GM23338 (cell line): ENCODE measurements around the gene ZNF334. TPM values are rescaled to one million over a fixed set of nuclear protein-coding genes. Genes with fewer than 3 reads are reported as not detected.

Experiments used
- ATAC-seq: fragments of 200-7000 bp; cut with Tn5 transposase; 3 replicates; pipeline ENCODE4 v1.9.1; 2020
- DNase-seq: peaks from one replicate; pipeline ENCODE4 v3.0.0-alpha.2; 2015; ENCODE audit warnings: low spot score
- H2AFZ ChIP-seq: fragments of 200-600 bp; sonication (generic); 2 replicates; pipeline ENCODE4 v1.8.0; 2016; ENCODE audit warnings: antibody characterized with exemption, mild to moderate bottlenecking, moderate library complexity
- H3F3A ChIP-seq: fragments of 200-600 bp; sonication (generic); replicated peaks from 2 replicates; pipeline ENCODE4 v1.8.0; 2017; ENCODE audit warnings: antibody characterized with exemption, mixed run types, low read depth
- H3K27ac ChIP-seq: fragments of 200-600 bp; sonication (generic); 2 replicates; pipeline ENCODE4 v1.6.1; 2016; ENCODE audit warnings: low read depth
- H3K27me3 ChIP-seq: fragments of 200-600 bp; sonication (generic); 2 replicates; pipeline ENCODE4 v1.8.0; 2016; ENCODE audit warnings: mild to moderate bottlenecking, mixed run types, moderate library complexity; ENCODE audit not compliant: insufficient read depth
- H3K36me3 ChIP-seq: fragments of 200-600 bp; sonication (generic); 2 replicates; pipeline ENCODE4 v1.8.0; 2016; ENCODE audit warnings: mild to moderate bottlenecking; ENCODE audit not compliant: insufficient read depth
- H3K4me1 ChIP-seq: fragments of 200-600 bp; sonication (generic); 2 replicates; pipeline ENCODE4 v1.8.0; 2016; ENCODE audit warnings: mild to moderate bottlenecking, moderate library complexity; ENCODE audit not compliant: insufficient read depth
- H3K4me2 ChIP-seq: fragments of 200-600 bp; sonication (generic); 2 replicates; pipeline ENCODE4 v1.7.1; 2017; ENCODE audit warnings: mixed run types
- H3K4me3 ChIP-seq: fragments of 200-600 bp; sonication (generic); 2 replicates; pipeline ENCODE4 v1.6.1; 2016; ENCODE audit warnings: mixed run types
- H3K79me2 ChIP-seq: fragments of 200-600 bp; sonication (generic); replicated peaks from 2 replicates; pipeline ENCODE4 v1.8.0; 2017; ENCODE audit warnings: mild to moderate bottlenecking; ENCODE audit not compliant: insufficient read depth
- H3K9me2 ChIP-seq: fragments of 200-600 bp; sonication (generic); 2 replicates; pipeline ENCODE4 v1.8.0; 2017; ENCODE audit not compliant: insufficient read depth
- H4K20me1 ChIP-seq: fragments of 200-600 bp; sonication (generic); replicated peaks from 2 replicates; pipeline ENCODE4 v1.8.0; 2017; ENCODE audit warnings: mild to moderate bottlenecking; ENCODE audit not compliant: insufficient read depth
- H3K27ac Mint-ChIP-seq: 2 replicates; pipeline ENCODE4 v1.8.0; 2020; ENCODE audit warnings: inconsistent platforms, mild to moderate bottlenecking, moderate library complexity, mixed read lengths
- H3K27me3 Mint-ChIP-seq: 3 replicates; pipeline ENCODE4 v1.8.0; 2022; ENCODE audit warnings: low read depth, mild to moderate bottlenecking, moderate library complexity, mixed read lengths, inconsistent platforms; ENCODE audit not compliant: insufficient read depth, poor library complexity
- H3K36me3 Mint-ChIP-seq: 3 replicates; pipeline ENCODE4 v1.8.0; 2021; ENCODE audit warnings: low read depth, mild to moderate bottlenecking, inconsistent platforms, moderate library complexity, mixed read lengths
- H3K4me1 Mint-ChIP-seq: 3 replicates; pipeline ENCODE4 v1.8.0; 2020; ENCODE audit warnings: mild to moderate bottlenecking, inconsistent platforms, mixed read lengths
- H3K4me3 Mint-ChIP-seq: 3 replicates; pipeline ENCODE4 v1.8.0; 2021; ENCODE audit warnings: moderate library complexity, mild to moderate bottlenecking, inconsistent platforms, mixed read lengths
- H3K9me3 Mint-ChIP-seq: 3 replicates; pipeline ENCODE4 v1.8.0; 2020; ENCODE audit warnings: moderate library complexity, mild to moderate bottlenecking, inconsistent platforms, mixed read lengths
- EZH2phosphoT487 ChIP-seq: fragments of 200-600 bp; sonication (generic); IDR thresholded peaks from one replicate; pipeline ENCODE4 v1.8.1; 2018; ENCODE audit warnings: antibody characterized with exemption; ENCODE audit not compliant: unreplicated experiment
- REST ChIP-seq: IDR thresholded peaks from one replicate; pipeline ENCODE4 v1.6.1; 2018; ENCODE audit warnings: antibody characterized with exemption; ENCODE audit not compliant: unreplicated experiment
- polyA plus RNA-seq: library from polyadenylated mRNA; unstranded; fragments of >200 nt; fragmentation: Nextera tagmentation; extraction: Ambion mirVana; gene quantifications from 2 replicates; pipeline ENCODE4 v1.2.1, GENCODE V29; 2016
- total RNA-seq: library from RNA; depleted of rRNA; stranded (reverse); fragments of >200 nt; shearing (Covaris generic); gene quantifications from 2 replicates; pipeline ENCODE4 v1.2.3, GENCODE V29; 2014; rRNA removed
- TF ChIP-seq, protein P1 (sequence below), 2 experiments: fragments of 200-600 bp in 1 of 2; sonication (generic) in 1 of 2; conservative IDR thresholded peaks; 2 replicates each; pipeline versions ENCODE4 v1.5.1 to v1.6.1; 2016 to 2017; ENCODE audit warnings: antibody characterized with exemption in 2 of 2, low read depth in 2 of 2, mild to moderate bottlenecking in 2 of 2, moderate library complexity in 1 of 2
- TF ChIP-seq, protein P2 (sequence below): IDR thresholded peaks from 2 replicates; pipeline ENCODE4 v1.6.1; 2016; ENCODE audit warnings: antibody characterized with exemption

The ZNF334 gene
- total and polyA plus RNA-seq, 2 experiments from 2014 or later: 12.4 to 19.1 TPM

DNA sequence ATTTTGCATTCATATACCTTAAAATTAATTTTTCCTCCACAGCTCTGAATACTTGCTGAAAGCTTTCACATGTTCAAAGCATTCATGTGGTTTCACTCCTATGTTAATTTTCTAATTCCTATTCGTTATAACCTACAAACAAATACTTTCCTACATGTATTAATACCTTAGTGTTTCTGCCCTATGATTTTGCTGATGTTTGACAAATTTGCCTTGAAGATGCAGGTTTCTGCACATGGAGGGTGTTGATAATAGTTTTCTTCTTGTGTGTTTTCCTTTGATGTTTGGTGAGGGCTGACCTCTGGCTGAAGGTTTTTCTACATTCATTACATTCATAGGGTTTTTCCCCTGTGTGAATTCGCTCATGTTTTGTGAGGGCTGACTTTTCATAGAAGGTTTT lies 57.6 kb downstream of the ZNF334 start:
- no peak overlapping the region for H3K27ac ChIP-seq
- Mint-ChIP-seq H3K27ac (no peak overlapping the region), H3K9me3 (peaks cover 59% of the 10 kb centered on the region), H3K4me3 (no peak overlapping the region), H3K27me3 (peaks cover 6% of the 10 kb centered on the region), H3K4me1 (peaks cover 15% of the 10 kb centered on the region; the same call in 2 of the 3 replicates), H3K36me3 (peaks cover 66% of the 10 kb centered on the region)
- 0 out of 2 replicates have a peak, but pooled peaks cover 3% of the 10 kb centered on the region for H3K9me2 ChIP-seq
- H3K4me3 ChIP-seq: no peak overlapping the region; the same call in 1 of the 2 replicates
- TF ChIP-seq, protein P1, sequence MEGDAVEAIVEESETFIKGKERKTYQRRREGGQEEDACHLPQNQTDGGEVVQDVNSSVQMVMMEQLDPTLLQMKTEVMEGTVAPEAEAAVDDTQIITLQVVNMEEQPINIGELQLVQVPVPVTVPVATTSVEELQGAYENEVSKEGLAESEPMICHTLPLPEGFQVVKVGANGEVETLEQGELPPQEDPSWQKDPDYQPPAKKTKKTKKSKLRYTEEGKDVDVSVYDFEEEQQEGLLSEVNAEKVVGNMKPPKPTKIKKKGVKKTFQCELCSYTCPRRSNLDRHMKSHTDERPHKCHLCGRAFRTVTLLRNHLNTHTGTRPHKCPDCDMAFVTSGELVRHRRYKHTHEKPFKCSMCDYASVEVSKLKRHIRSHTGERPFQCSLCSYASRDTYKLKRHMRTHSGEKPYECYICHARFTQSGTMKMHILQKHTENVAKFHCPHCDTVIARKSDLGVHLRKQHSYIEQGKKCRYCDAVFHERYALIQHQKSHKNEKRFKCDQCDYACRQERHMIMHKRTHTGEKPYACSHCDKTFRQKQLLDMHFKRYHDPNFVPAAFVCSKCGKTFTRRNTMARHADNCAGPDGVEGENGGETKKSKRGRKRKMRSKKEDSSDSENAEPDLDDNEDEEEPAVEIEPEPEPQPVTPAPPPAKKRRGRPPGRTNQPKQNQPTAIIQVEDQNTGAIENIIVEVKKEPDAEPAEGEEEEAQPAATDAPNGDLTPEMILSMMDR (conservative IDR thresholded peaks at IDR 0.05; ENCODE audit: low read depth in 2 of 2): no peak
- TF ChIP-seq, protein P2, sequence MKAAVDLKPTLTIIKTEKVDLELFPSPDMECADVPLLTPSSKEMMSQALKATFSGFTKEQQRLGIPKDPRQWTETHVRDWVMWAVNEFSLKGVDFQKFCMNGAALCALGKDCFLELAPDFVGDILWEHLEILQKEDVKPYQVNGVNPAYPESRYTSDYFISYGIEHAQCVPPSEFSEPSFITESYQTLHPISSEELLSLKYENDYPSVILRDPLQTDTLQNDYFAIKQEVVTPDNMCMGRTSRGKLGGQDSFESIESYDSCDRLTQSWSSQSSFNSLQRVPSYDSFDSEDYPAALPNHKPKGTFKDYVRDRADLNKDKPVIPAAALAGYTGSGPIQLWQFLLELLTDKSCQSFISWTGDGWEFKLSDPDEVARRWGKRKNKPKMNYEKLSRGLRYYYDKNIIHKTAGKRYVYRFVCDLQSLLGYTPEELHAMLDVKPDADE: no peak
- TF ChIP-seq REST (no peak), EZH2phosphoT487 (no peak)
- H4K20me1 ChIP-seq: no peaks in the 10 kb centered on the region
- peaks cover 17% of the 10 kb centered on the region for H3K4me1 ChIP-seq
- H3K36me3 ChIP-seq: peaks cover 25% of the 10 kb centered on the region
- no peaks in the 10 kb centered on the region; the same call in 1 of the 2 replicates for H3F3A ChIP-seq
- no peaks in the 10 kb centered on the region for H3K27me3 ChIP-seq
- no peaks in the 10 kb centered on the region for H3K79me2 ChIP-seq
- H2AFZ ChIP-seq: no peak overlapping the region
- H3K4me2 ChIP-seq: no peak overlapping the region
- ATAC-seq: no peak
- no peak for DNase-seq

Other genes with a start within 250 kb of the ZNF334 start
- 0.10 and 0.31 TPM in 2 replicates for gene CDH22, start 205.1 kb downstream of the ZNF334 start, total RNA-seq
- 0.08 and 0.16 TPM in 2 replicates for gene CDH22, start 205.1 kb downstream of the ZNF334 start, polyA plus RNA-seq
- gene ELMO2, start 106.9 kb downstream of the ZNF334 start, total RNA-seq: 34.8 and 44.1 TPM in 2 replicates
- 13.8 and 15.1 TPM in 2 replicates for gene ELMO2, start 106.9 kb downstream of the ZNF334 start, polyA plus RNA-seq
- 0.45 TPM in 1 of 2 replicates, not detected in the other for gene OCSTAMP, start 37.1 kb upstream of the ZNF334 start, total RNA-seq
- gene OCSTAMP, start 37.1 kb upstream of the ZNF334 start, polyA plus RNA-seq: 0.32 TPM in 1 of 2 replicates, not detected in the other
- 8.6 and 9.3 TPM in 2 replicates for gene SLC13A3, start 137.9 kb upstream of the ZNF334 start, total RNA-seq
- 7.2 and 9.1 TPM in 2 replicates for gene SLC13A3, start 137.9 kb upstream of the ZNF334 start, polyA plus RNA-seq
- 24.3 and 26.0 TPM in 2 replicates for gene TP53RK, start 175.9 kb upstream of the ZNF334 start, total RNA-seq
- gene TP53RK, start 175.9 kb upstream of the ZNF334 start, polyA plus RNA-seq: 23.1 and 24.2 TPM in 2 replicates
- gene SLC2A10, start 196.1 kb upstream of the ZNF334 start, total RNA-seq: 7.9 and 14.6 TPM in 2 replicates
- gene SLC2A10, start 196.1 kb upstream of the ZNF334 start, polyA plus RNA-seq: 4.3 and 4.9 TPM in 2 replicates